ENCODE data around the gene TTC36.
A peak's percentile ranks its signal among the peaks of the same experiment; 100 is the strongest.
"Not testable (repeated sequence)": the region's sequence is repeated elsewhere in the genome, so short reads cannot be mapped to it uniquely, and the experiment has no call there.

Gene TTC36, protein sequence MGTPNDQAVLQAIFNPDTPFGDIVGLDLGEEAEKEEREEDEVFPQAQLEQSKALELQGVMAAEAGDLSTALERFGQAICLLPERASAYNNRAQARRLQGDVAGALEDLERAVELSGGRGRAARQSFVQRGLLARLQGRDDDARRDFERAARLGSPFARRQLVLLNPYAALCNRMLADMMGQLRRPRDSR

GRCh38 chr11:118527109-118527508 lies at the start of gene TTC36:
TSS of gene TTC36 (plus strand) at chr11:118527474. CDS start at chr11:118527495, 21 bp downstream.
- peak within 1 kb of the TSS; percentile 7 for H3K27ac Mint-ChIP-seq
- no peak within 1 kb of the TSS for H3K4me3 Mint-ChIP-seq
- no peaks in the 10 kb centered on the region for H3K36me3 Mint-ChIP-seq
- H3K9me3 Mint-ChIP-seq (ENCODE audit: low read depth), result no peaks in the 10 kb centered on the region
- peaks cover 36% of the 10 kb centered on the region for H3K4me1 Mint-ChIP-seq (ENCODE audit: low read depth)
- no peaks in the 10 kb centered on the region for H3K27me3 Mint-ChIP-seq

- H3K36me3 Mint-ChIP-seq; H3K9me3 Mint-ChIP-seq (ENCODE audit: low read depth); H3K4me1 Mint-ChIP-seq (ENCODE audit: low read depth); H3K27me3 Mint-ChIP-seq; H3K4me3 Mint-ChIP-seq: not testable (repeated sequence)
- peak overlapping the region; percentile 37 for H3K27ac Mint-ChIP-seq
These were observed 46.0 kb upstream of the TTC36 start for GRCh38 chr11:118481238-118481637.

GRCh38 chr11:118484405-118484804 lies 42.9 kb upstream of the TTC36 start:
- H3K4me3 Mint-ChIP-seq, result no peak overlapping the region
- peak overlapping the region; percentile 68 for H3K27ac Mint-ChIP-seq
- H3K4me1 Mint-ChIP-seq (ENCODE audit: low read depth), result peaks cover 2% of the 10 kb centered on the region
- no peaks in the 10 kb centered on the region for H3K27me3 Mint-ChIP-seq
- H3K36me3 Mint-ChIP-seq, result peaks cover 4% of the 10 kb centered on the region
- H3K9me3 Mint-ChIP-seq (ENCODE audit: low read depth), result no peaks in the 10 kb centered on the region

- H3K9me3 Mint-ChIP-seq (ENCODE audit: low read depth), result no peaks in the 10 kb centered on the region
These were observed 42.0 kb upstream of the TTC36 start for GRCh38 chr11:118485273-118485672.

DNA sequence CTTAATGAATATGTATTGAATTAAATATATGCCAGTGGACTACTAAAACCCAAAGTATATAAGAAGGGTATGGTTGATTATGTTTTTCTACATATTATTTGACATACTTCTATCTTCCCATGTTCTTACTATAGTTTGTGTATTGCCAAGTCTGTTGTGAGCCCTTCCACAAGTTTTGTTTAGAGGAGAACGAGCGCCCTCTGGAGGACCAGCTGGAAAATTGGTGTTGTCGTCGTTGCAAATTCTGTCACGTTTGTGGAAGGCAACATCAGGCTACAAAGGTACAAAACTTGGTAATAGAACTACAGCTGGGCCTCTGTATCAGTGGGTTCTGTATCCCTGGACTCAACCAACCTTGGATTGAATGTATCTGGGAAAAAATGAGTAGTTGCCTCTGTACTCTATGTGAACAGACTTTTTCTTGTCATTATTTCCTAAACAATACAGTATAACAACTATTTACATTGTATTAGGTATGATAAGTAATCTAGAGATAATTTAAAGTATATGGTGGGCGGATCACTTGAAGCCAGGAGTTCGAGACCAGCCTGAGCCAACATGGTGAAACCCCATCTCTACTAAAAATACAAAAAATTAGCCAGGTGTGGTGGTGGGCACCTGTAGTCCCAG lies 38.7 kb upstream of the TTC36 start:
- H3K9me3 Mint-ChIP-seq (ENCODE audit: low read depth), result no peaks in the 10 kb centered on the region
- no peak overlapping the region for H3K4me3 Mint-ChIP-seq
- H3K27me3 Mint-ChIP-seq, result no peaks in the 10 kb centered on the region
- H3K27ac Mint-ChIP-seq, result peak overlapping the region; percentile 41
- peaks cover 9% of the 10 kb centered on the region for H3K36me3 Mint-ChIP-seq
- peaks cover 7% of the 10 kb centered on the region for H3K4me1 Mint-ChIP-seq (ENCODE audit: low read depth)

More at GRCh38 chr11:118485273-118485672, 42.0 kb upstream of the TTC36 start:
- H3K36me3 Mint-ChIP-seq, result peaks cover 7% of the 10 kb centered on the region
- H3K4me1 Mint-ChIP-seq (ENCODE audit: low read depth), result peaks cover 2% of the 10 kb centered on the region
- H3K27me3 Mint-ChIP-seq, result no peaks in the 10 kb centered on the region
- H3K27ac Mint-ChIP-seq, result no peak overlapping the region
- H3K4me3 Mint-ChIP-seq, result no peak overlapping the region

- Mint-ChIP-seq H3K4me1 (ENCODE audit: low read depth) (peaks cover 7% of the 10 kb centered on the region), H3K4me3 (no peak overlapping the region), H3K36me3 (peaks cover 14% of the 10 kb centered on the region), H3K9me3 (ENCODE audit: low read depth) (no peaks in the 10 kb centered on the region), H3K27me3 (no peaks in the 10 kb centered on the region), H3K27ac (peak overlapping the region; percentile 35)
These were observed 36.2 kb upstream of the TTC36 start for GRCh38 chr11:118491041-118491440.

- Mint-ChIP-seq H3K4me3 (no peak overlapping the region), H3K27ac (peak overlapping the region; percentile 34), H3K27me3 (no peaks in the 10 kb centered on the region), H3K36me3 (peaks cover 11% of the 10 kb centered on the region), H3K4me1 (ENCODE audit: low read depth) (no peaks in the 10 kb centered on the region), H3K9me3 (ENCODE audit: low read depth) (no peaks in the 10 kb centered on the region)
These were observed 29.4 kb upstream of the TTC36 start for GRCh38 chr11:118497831-118498230.

GRCh38 chr11:118503216-118503615 lies 24.1 kb upstream of the TTC36 start:
- Mint-ChIP-seq H3K27ac (peak overlapping the region; percentile 24), H3K4me1 (ENCODE audit: low read depth) (peaks cover 2% of the 10 kb centered on the region), H3K9me3 (ENCODE audit: low read depth) (no peaks in the 10 kb centered on the region), H3K36me3 (peaks cover 16% of the 10 kb centered on the region), H3K4me3 (no peak overlapping the region), H3K27me3 (no peaks in the 10 kb centered on the region)

GRCh38 chr11:118511601-118512000 lies 15.7 kb upstream of the TTC36 start:
- Mint-ChIP-seq H3K4me3 (no peak overlapping the region), H3K4me1 (ENCODE audit: low read depth) (peaks cover 5% of the 10 kb centered on the region), H3K36me3 (peaks cover 10% of the 10 kb centered on the region), H3K9me3 (ENCODE audit: low read depth) (no peaks in the 10 kb centered on the region), H3K27ac (peak overlapping the region; percentile 1), H3K27me3 (no peaks in the 10 kb centered on the region)

DNA sequence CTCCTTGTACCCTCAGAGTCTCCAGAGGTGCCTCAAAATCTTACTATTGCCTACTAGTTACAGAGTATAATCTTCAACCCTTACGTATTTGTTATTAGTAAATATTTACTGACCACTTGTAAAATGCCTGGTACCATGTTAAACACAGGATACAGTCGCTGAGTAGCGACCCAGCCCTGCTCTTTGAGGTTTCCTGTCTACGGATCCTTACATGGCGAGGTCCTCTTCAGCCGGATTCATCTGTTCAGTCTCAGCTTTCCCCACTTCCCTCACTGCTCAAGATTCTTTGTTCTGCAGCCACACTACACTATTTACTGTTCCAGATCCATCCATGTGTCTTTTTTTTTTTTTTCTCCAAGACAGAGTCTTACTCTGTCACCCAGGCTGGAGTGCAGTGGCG lies 13.2 kb upstream of the TTC36 start:
- Mint-ChIP-seq H3K36me3 (peaks cover 9% of the 10 kb centered on the region), H3K9me3 (ENCODE audit: low read depth) (no peaks in the 10 kb centered on the region), H3K4me3 (no peak overlapping the region), H3K4me1 (ENCODE audit: low read depth) (peaks cover 5% of the 10 kb centered on the region), H3K27ac (peak overlapping the region; percentile 70), H3K27me3 (no peaks in the 10 kb centered on the region)

GRCh38 chr11:118519549-118519948 lies 7.7 kb upstream of the TTC36 start:
- Mint-ChIP-seq H3K36me3 (peaks cover 9% of the 10 kb centered on the region), H3K27me3 (no peaks in the 10 kb centered on the region), H3K27ac (peak overlapping the region; percentile 38), H3K4me3 (no peak overlapping the region), H3K4me1 (ENCODE audit: low read depth) (no peaks in the 10 kb centered on the region), H3K9me3 (ENCODE audit: low read depth) (no peaks in the 10 kb centered on the region)

- no peak overlapping the region for H3K27ac Mint-ChIP-seq
- H3K36me3 Mint-ChIP-seq, result peaks cover 9% of the 10 kb centered on the region
- H3K4me3 Mint-ChIP-seq, result no peak overlapping the region
- no peaks in the 10 kb centered on the region for H3K9me3 Mint-ChIP-seq (ENCODE audit: low read depth)
- H3K27me3 Mint-ChIP-seq, result no peaks in the 10 kb centered on the region
- H3K4me1 Mint-ChIP-seq (ENCODE audit: low read depth), result peaks cover 5% of the 10 kb centered on the region
These were observed 5.4 kb upstream of the TTC36 start for GRCh38 chr11:118521892-118522311.

DNA sequence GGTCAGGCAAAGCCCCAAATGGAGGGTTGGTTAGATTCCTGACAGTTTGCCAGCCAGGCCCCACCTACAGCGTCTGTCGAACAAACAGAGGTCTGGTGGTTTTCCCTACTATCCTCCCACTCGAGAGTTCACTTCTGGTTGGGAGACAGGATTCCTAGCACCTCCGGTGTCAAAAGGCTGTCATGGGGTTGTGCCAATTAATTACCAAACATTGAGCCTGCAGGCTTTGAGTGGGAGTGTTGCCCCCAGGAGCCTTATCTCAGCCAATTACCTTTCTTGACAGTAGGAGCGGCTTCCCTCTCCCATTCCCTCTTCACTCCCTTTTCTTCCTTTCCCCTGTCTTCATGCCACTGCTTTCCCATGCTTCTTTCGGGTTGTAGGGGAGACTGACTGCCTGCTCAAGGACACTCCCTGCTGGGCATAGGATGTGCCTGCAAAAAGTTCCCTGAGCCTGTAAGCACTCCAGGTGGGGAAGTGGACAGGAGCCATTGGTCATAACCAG lies 4.7 kb upstream of the TTC36 start:
- Mint-ChIP-seq H3K27me3 (no peaks in the 10 kb centered on the region), H3K4me1 (ENCODE audit: low read depth) (peaks cover 11% of the 10 kb centered on the region), H3K36me3 (peaks cover 9% of the 10 kb centered on the region), H3K9me3 (ENCODE audit: low read depth) (no peaks in the 10 kb centered on the region), H3K4me3 (no peak overlapping the region), H3K27ac (peak overlapping the region; percentile 55)

DNA sequence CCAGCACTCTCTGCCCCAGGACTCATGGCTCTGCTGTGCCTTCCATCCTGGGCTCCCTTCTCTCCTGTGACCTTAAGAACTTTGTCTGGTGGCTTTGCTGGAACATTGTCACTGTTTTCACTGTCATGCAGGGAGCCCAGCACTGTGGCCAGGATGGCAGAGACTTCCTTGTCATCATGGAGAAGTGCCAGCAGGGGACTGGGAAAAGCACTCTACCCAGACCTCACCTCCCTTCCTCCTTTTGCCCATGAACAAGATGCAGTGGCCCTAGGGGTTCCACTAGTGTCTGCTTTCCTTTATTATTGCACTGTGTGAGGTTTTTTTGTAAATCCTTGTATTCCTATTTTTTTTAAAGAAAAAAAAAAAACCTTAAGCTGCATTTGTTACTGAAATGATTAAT lies 2.9 kb upstream of the TTC36 start:
- Mint-ChIP-seq H3K36me3 (peaks cover 6% of the 10 kb centered on the region), H3K4me3 (no peak overlapping the region), H3K9me3 (ENCODE audit: low read depth) (no peaks in the 10 kb centered on the region), H3K27ac (no peak overlapping the region), H3K27me3 (no peaks in the 10 kb centered on the region), H3K4me1 (ENCODE audit: low read depth) (peaks cover 19% of the 10 kb centered on the region)

DNA sequence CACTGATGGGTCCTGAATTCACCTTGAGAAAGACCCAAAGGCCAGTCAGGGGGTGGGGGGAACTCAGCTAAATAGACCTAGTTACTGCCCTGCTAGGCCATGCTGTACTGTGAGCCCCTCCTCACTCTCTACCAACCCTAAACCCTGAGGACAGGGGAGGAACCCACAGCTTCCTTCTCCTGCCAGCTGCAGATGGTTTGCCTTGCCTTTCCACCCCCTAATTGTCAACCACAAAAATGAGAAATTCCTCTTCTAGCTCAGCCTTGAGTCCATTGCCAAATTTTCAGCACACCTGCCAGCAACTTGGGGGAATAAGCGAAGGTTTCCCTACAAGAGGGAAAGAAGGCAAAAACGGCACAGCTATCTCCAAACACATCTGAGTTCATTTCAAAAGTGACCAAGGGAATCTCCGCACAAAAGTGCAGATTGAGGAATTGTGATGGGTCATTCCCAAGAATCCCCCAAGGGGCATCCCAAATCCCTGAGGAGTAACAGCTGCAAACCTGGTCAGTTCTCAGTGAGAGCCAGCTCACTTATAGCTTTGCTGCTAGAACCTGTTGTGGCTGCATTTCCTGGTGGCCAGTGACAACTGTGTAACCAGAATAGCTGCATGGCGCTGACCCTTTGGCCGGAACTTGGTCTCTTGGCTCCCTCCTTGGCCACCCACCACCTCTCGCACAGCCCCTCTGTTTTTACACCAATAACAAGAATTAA lies 2.4 kb upstream of the TTC36 start:
- Mint-ChIP-seq H3K4me3 (no peak overlapping the region), H3K27me3 (no peaks in the 10 kb centered on the region), H3K27ac (no peak overlapping the region)

More for the DNA sequence above, 2.4 kb upstream of the TTC36 start:
- no peaks in the 10 kb centered on the region for H3K9me3 Mint-ChIP-seq (ENCODE audit: low read depth)
- peaks cover 4% of the 10 kb centered on the region for H3K36me3 Mint-ChIP-seq
- H3K4me1 Mint-ChIP-seq (ENCODE audit: low read depth), result peaks cover 25% of the 10 kb centered on the region

All from activated naive CD8-positive, alpha-beta T cell (primary cell).